NT2/D1 (cell line): Measurements from ENCODE around the gene POTEF.
"Not testable (repeated sequence)": the region's sequence is repeated elsewhere in the genome, so short reads cannot be mapped to it uniquely, and the experiment has no call there.

Experiments
- YY1 ChIP-seq: IDR thresholded peaks from 2 replicates; pipeline ENCODE4 v1.6.1; 2011; ENCODE audit not compliant: insufficient read length, insufficient read depth
- ZNF274 ChIP-seq: IDR thresholded peaks from 2 replicates; pipeline ENCODE4 v1.6.1; 2011; ENCODE audit warnings: mild to moderate bottlenecking, low read depth, low read length

- TF ChIP-seq YY1, ZNF274: not testable (repeated sequence)
These were observed 33.5 kb upstream of the POTEF start for GRCh38 chr2:130162486-130162885.
